Stimulated activated CD8-positive, alpha-beta memory T cell treated with anti-CD3 and anti-CD28 coated beads, Interleukin-12 subunit alpha, Interleukin-12 subunit beta, amount 100 ng/mL, for 24 hours (primary cell): ENCODE results near the gene SKAP1.
"Not testable (repeated sequence)": the region's sequence is repeated elsewhere in the genome, so short reads cannot be mapped to it uniquely, and the experiment has no call there.

Experiments used
- DNase-seq: peaks from one replicate; pipeline ENCODE4 v3.0.0-alpha.2; 2020; ENCODE audit errors: extremely low read depth

The SKAP1 gene

DNA sequence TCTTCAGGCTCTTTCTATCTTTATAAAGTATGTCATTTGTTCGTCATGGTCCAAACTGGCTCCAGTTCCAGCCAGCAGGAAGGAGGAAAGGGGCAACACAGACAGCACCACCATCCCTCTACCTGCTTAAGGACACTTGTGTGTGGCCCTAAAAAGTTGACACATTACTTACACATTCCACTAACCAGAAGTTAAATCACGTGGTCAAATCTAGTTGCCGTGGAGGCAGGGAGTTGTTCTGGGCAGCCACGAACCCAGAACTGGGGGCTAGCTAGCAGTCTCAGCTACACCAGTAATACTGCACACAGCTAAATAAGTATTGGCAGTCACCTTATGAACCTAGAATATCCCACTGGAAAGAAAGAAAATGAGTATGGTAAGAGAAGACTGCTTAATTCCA lies 218.2 kb downstream of the SKAP1 start:
- no peak for DNase-seq

DNA sequence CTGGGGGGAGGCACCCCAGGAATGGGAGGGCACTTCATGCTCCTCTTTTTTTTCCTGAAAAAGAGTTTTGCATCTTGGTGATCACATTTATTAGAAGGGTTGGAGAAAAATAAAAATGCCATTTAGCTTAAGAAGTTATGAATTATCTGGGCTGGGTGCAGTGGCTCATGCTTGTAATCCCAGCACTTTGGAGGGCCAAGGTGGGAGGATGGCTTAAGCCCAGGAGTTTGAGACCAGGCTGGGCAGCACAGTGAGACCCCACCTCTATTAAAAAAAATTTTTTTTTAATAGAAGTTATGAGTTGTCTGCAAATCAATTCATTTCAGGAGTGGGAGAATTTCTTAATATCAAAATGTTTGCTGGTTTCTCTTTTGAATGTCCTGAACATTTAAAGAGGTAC lies 219.0 kb downstream of the SKAP1 start:
- no peak for DNase-seq

DNA sequence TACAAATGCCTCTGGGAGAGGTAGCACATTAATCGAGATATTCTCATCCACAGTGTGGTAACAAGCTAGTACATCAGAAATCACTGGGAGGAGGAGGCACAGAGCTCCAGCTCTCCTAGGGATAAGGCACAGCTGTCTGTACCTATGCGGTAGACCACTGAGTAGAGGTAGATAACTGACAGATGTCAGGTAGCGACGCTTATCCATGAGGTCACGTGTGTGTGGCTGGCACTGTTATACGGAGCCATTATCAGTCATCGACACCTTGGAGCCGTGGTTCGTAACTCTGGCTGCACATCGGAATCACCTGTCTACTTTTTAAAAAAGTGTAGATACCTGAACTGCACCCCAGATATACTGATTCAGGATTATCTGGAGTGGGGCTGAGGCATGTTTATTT lies 220.0 kb downstream of the SKAP1 start:
- DNase-seq: no peak

DNA sequence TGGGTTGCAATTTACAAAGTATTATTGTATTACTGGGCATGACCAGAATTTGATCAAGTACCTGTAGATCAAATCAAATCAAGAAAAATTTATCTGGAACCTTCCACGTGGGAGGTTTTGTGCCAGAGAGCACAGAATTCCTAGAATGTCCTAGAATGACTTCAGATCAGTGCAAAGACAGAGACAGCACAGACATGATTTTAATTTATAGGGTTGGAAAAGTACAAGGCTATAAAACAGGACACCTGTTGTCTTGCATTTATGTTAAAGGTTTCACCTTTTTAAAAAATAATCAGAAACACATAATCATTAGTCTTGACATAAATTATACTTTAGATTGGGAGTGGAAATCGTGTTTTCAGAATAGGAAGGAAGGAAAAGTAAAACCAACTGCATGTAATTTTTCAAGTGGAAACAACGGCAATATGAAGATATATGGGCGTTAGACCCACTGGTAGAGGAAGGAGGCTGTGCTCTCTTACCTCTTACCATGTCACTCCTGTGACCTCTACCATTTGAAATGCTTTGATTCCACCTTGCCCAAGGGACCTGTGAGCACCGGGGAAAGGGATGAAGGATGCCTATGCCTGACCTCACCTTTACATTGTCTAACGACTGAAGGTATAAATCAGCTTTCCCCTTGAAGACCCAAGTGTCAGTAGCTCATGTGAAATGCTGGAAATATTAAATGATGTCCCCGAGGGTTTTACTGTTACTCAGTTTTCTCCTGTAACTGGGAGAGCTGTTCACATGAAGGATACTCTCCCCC lies 222.1 kb downstream of the SKAP1 start:
- no peak for DNase-seq

DNA sequence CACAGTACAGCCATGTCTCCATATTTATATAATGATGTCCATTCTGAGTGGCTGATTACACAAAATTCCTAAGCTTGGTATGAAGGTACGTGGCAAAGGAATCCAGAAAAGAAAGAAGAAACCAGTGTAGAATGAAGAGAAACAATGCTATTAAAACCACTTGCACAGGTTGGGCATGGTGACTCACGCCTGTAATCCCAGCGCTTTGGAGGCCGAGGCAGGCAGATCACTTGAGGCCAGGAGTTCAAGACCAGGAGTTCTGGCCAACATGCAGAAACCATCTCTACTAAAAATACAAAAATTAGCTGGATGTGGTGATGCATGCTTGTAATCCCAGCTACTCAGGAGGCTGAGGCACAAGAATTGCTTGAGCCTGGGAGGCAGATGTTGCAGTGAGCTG lies 223.0 kb downstream of the SKAP1 start:
- DNase-seq: not testable (repeated sequence)

DNA sequence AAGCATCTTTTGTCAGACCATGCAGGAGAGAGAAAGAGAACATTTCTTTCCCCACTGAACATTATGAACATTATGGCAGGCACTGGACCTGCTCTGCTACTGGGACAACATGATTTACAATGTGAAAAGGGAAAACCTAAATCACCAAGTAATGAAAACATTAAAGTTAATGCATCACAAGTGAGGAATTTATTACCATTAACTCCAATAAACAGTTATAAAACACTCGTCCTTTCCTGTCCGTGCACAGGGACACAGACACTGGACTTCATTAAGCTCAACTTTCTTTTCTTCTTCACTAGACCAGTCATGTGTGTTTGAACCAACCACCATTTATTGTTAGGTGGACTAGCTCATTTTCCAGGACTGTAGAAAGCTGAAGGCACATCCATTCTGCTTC lies 227.1 kb downstream of the SKAP1 start:
- DNase-seq: no peak

DNA sequence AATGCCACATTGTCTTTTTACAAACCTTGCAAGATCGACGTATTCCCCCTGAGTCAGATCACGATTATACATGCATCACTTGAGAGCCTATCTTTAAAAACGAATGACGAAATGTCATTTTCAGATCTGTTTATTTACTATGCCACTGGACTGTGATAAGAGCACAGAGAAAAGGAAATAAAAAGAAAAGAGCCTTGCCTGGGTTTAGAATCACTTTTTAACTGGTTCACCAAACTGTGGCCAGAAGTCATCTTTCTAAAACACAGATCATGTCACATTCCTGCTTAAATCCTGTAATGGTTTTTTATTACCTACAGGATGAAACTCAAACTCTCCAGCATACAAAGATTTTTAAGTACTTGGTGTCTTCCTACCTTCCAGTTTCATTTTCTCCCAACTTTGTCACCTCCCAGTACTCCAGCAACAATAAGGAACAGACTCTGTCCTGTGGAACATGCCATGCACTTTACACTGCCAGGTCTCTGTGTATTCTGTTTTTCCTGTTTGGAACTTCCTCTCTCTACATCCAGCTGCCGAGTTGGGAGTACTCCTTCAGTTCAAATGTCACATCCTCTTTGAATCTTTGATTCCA lies 231.0 kb downstream of the SKAP1 start:
- DNase-seq: no peak

DNA sequence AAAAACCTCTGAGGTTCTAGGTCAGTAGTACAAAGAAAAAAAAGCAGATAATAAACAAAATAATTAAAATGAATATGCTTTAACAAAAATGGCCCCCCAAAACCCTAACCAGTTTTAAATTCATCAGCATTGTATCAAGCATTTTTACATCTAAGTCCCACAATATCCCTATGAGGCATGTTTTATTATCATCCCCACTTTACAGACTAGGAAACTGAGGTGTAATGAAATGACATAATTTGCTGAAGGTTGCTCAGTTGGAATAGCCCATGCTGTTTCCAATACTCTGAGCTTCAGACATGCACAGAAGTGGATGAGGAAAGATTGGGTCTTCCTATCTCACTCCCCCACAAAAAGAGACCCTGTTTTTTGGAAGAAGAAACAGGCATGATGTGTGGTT lies 234.1 kb downstream of the SKAP1 start:
- no peak for DNase-seq

DNA sequence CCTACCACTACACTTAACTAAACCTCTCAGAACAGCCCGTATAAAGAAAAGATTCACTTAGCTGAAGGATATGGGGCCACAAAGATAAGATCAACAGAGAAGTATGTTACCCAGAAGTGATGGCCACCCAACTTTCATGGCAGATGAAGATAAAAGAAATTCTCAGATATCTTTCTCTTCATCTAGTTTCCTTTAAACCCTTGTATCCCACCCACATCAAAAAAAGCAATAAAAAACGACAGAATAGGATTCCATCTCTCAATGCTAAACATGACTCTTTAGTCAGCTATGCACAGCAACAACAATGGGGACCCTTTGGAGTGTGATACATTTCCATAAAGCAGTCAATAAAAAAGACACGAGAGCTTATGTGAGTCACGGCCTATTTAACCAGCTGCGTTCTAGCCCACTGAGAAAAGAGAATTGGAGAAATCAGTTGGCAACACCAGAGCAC lies 235.9 kb downstream of the SKAP1 start:
- DNase-seq: no peak

DNA sequence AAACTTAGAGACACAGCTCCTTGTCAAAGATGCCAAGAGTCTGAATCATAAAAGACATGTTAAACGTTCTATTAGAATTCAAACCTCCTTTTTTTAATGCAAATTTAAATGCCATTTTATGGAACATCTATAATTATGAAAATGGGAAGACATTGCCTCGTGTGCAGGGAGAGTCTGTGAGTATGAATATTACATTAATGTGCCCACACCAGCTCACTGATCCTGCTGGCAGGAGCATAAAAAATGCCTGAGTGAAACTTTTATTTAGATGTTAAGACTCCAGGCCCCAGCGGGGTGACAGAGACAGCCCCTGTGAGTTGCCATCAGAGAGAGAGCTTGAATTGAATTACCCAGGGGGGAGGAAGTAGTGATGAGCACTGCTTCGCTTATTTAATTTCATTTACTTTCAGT lies 237.7 kb downstream of the SKAP1 start:
- no peak for DNase-seq

DNA sequence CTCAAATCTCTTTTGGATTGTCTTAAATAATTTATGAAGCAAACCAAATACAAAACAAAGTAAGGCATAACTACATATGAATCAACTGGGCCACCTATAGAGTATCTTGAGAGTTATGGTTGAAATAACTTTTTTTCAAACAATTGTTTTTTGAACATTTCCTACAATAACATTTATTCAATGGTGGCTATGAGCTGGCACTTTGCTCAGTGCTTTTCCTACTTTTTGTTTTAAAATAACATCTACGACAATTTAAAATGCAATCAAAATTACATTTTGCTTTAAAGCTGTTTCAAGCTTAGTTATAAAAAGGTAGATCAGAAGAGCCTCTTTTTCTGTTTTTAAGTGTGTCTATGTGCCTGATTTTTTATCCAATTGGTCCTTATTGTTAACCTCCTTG lies 238.7 kb downstream of the SKAP1 start:
- no peak for DNase-seq

DNA sequence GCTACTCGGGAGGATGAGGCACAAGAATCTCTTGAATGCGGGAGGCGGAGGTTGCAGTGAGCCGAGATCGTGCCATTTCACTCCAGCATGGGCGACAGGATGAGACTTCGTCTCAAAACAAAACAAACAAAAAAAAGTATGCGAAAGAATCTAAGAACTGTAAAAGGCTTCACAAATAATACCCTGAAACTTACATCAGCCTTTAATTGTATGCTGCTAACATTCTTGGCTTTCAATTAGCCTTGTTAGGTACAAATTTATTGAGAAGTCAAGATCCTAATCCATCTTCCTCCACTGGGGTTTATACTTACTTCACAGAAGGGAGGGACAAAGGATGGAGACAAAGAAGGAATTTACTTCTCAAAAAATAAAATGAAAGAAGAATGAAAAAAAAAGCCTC lies 239.1 kb downstream of the SKAP1 start:
- no peak for DNase-seq

DNA sequence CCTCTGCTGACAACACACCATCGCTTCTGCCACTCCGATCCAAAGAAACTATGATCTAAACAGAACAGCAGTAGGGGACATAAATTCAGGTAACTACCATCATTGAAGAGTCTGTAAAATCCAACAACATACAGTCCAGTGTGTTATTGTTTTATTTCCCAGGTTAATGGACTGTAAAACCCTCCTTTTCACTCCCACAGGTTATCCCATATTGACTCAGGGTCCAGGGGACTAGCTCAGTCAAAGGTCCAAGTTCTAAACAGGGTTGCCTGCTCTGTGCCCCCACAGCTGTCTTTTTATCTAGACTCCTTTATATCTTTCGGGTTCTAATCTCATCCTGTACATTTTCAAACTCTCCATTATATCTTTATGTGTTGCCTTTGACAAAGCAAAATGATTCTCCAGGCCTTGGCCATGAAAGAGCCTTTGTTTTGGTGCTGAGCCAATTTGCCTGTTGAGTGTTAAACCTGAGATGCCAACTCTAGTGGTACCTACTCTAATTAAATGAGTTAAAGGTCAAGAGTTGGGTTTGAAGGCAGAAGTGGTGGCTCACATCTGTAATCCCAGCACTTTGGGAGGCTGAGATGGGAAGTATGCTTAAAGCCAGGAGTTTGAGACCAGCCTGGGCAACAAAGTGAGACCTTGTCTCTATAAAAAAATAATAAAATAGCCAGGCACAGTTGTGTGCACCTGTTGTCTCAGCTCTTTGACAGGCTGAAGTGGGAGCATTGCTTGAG lies 242.0 kb downstream of the SKAP1 start:
- no peak for DNase-seq

DNA sequence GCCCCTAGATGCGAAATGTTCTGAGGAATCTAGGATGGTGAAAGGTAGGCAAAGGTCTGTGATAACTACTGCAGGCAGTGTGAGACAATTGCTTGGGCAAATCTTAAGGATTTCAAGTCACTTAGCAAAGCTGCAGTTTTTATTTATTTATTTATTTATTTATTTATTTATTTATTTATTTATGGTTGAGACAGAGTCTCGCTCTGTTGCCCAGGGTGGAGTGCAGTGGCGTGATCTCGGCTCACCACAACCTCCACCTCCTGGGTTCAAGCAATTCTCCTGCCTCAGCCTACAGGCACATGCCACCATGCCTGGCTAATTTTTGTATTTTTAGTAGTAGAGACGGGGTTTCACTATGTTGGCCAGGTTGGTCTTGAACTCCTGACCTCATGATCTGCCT lies 243.7 kb downstream of the SKAP1 start:
- DNase-seq: not testable (repeated sequence)

DNA sequence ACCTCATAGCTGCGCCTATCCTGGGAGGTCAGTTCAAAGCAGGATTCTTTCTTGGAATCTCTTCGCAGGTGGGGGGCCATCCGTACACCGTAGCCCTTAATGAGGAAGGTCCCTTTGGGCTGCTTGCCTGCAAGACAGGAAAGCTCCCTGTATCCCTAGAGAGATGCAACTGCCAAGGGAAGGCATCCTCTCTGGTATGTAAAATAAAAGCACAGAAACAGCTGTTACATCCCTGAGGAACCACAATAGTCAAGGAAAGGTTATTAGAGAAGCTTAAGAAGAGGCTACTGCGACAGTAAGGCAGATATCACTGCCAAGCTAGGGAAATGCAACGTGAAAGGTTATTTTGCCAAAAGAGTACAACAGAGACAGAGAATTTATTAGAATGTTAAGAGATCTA lies 245.3 kb downstream of the SKAP1 start:
- no peak for DNase-seq

DNA sequence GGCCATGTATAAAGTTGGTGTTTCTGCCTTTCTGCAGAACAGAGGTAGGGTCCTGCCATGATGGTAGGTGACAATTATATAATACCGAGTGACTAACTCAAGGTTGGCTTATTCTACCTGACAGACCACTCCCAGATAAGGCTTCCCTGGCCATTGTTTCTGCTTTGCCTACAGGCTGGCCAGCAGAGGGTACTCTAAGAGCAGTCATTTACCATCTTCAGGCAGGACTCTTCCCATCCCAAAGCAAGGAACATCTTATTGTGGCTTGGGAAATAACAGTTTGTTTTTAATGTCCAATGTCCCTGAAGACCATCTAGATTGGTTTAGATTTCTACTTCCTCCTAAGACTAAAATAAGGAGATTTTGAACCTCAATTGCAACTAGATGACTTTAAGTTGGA lies 248.4 kb downstream of the SKAP1 start:
- no peak for DNase-seq

DNA sequence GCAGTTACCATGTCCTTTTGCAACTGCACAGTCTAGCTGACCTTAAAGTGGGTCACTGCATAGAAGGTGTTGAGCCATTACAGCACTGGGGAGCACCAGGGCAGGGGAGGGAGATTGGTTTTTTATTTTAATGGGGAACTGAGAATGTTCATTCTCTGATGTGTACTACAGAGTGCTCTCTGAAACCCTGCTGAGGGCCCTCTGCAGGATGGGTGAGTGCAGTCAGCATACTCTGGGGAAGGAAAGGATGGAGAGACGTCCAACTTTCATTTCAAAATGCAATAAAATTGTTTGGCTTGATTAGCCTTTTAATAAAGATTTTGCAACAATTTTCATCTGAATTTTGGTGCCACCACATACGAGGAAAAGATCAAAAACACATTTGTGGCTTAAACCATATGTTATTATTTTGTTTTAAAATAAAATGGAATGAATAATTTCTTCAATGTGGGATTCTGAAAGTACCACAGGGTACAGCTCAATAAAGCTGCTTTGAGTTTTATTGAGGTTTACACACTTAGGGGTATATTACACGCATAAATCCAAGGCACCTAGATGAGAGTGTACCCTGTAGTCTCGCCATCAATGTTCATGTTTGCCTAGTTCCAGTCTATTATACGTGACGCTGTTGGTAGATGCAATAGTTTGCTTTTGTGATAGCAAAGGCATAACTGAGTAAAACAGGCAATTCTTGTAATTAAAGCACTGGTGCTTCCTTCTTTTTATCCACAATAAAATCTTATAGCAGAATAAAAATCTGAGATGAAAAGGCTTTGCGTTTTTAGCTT lies 249.0 kb downstream of the SKAP1 start:
- no peak for DNase-seq

DNA sequence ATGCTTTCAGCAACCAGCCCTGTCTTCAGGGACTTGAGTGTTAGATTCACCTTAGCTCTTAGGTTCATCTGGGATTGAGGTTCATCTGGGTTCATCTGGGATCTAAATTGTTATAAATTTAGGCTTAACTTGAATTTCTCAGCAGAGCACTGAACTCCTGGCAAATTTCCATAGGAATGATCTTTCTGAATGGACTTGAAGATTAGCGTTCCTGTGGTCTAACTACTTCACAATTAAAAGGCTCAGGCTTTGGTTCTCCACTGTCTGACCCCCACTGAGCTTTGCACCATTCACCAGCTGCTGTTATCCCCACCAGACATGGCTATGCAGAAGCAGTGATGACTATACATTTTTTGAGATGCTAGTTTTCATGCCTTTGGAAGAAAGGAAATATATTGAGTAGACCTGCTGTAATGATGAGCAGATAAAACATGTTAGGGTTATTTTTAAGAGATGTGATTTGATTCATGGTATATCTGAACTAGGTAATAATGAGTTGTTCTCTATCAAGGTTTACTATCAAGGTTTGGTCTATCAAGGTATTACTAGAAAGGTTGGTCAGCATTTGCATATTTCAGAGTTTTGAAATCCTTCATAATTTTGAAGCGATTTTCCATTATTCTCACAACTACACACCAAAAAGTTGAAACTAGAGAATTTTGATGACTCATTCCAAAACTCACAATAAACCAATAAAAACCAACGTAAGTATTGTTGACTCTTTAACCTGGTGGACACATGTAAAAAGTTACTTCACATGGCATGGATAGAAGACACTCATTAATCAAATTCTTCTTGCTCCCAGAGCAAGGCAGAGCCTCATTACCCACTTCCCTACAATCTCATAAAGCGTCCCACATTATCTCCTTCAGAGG lies 250.7 kb downstream of the SKAP1 start:
- DNase-seq: no peak

DNA sequence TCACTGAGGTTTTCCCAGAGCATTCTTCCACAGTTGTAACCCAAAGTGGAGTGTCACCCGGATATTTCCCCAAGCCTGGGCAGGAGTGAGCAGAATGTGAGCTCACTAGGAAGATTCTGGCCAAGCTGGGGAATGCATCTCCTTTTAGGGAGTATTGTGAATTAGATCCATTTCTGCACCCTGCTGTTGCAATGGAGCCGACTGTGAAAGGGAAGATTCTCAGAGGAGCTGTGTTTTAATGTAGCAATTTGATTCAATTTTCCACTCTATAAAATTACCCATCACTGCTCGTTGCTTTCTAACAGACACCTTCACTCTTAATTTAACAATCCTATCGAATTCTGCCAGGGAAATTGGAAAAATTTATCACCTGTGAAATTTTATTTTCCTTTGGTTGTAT lies 251.7 kb downstream of the SKAP1 start:
- DNase-seq: no peak

DNA sequence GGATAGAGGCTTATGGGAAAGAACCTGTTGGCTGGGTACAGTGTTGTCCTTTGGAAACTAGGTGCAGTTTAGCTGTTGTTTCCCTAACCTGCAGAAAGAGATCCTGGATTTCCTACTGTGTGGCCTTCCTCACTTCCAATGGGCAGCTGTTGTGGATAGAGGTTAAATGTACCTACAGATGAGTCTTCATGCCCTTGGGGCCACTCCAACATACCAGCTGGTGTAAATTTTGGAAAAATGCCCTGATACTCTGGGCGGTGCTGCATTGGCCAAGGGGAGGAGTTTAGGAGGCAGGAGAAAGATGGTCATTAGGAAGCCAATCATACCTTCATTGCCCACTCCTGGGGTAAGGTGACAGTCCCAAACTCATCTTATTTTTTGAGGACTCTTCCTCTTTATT lies 252.2 kb downstream of the SKAP1 start:
- no peak for DNase-seq

DNA sequence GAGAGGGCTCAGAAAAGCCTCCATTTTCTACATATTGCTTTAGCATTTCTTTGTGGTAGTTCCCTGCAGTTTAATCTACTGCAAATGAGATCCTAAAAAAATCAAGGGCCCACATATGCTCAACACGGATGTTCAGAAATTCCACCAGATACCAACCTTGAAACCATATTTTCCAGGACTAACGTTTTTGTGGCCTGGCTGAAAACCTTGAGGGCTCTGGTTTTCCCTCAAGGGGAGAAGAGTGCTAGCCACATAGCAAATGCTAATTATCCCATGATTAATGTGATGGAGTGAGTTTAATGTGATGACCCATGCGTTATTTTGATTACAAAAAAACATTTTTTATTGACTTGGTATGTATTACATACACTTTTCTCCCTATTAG lies 253.6 kb downstream of the SKAP1 start:
- DNase-seq: no peak
